H1 (cell line): ENCODE data around the gene SYNPR. TPM values are rescaled to one million over a fixed set of nuclear protein-coding genes. Genes with fewer than 3 reads are reported as not detected.

Source experiments
- CTCF ChIA-PET: fragments of 300-600 bp; sonication (Branson Sonifier 250); formaldehyde crosslinking; loops from one replicate; lab custom pipeline; 2021; ENCODE audit not compliant: partially characterized antibody; lab: Charles Lee
- POLR2A ChIA-PET: fragments of 300-600 bp; sonication (Branson Sonifier 250); formaldehyde crosslinking; loops from one replicate; lab custom pipeline; 2021; ENCODE audit warnings: inconsistent platforms; ENCODE audit not compliant: partially characterized antibody; lab: Charles Lee
- DNase-seq, 2 experiments: peaks; one replicate each; pipeline versions ENCODE4 v3.0.0 to v3.0.0-alpha.2; 2010 to 2022; ENCODE audit warnings: low spot score in 2 of 2, low read depth in 1 of 2, mixed read lengths in 1 of 2
- FAIRE-seq: peaks from 2 replicates; lab custom pipeline; 2011; peaks lifted over from hg19 to GRCh38; lab: Jason Lieb, UNC
- H2AFZ ChIP-seq: 2 replicates; pipeline ENCODE4 v1.8.1; 2012; ENCODE audit warnings: low read length, inconsistent platforms
- H2AK5ac ChIP-seq: 2 replicates; pipeline ENCODE4 v1.6.1; 2013; ENCODE audit warnings: low read depth, low read length
- H2BK120ac ChIP-seq: replicated peaks from 2 replicates; pipeline ENCODE3; 2013; ENCODE audit warnings: low read depth, low read length, inconsistent platforms
- H2BK12ac ChIP-seq: 2 replicates; pipeline ENCODE4 v1.6.1; 2013; ENCODE audit warnings: low read depth, low read length
- H2BK15ac ChIP-seq: 2 replicates; pipeline ENCODE4 v1.6.1; 2013; ENCODE audit warnings: low read length
- H2BK20ac ChIP-seq: 2 replicates; pipeline ENCODE4 v1.6.1; 2013; ENCODE audit warnings: low read length
- H2BK5ac ChIP-seq: 2 replicates; pipeline ENCODE4 v1.6.1; 2013; ENCODE audit warnings: low read depth, low read length
- H3K14ac ChIP-seq: 2 replicates; pipeline ENCODE4 v1.6.1; 2013; ENCODE audit warnings: inconsistent platforms; ENCODE audit not compliant: insufficient read length
- H3K18ac ChIP-seq: 2 replicates; pipeline ENCODE4 v1.6.1; 2013; ENCODE audit warnings: low read length; ENCODE audit errors: extremely low read depth
- H3K23ac ChIP-seq: 2 replicates; pipeline ENCODE4 v1.6.1; 2013; ENCODE audit warnings: inconsistent platforms; ENCODE audit not compliant: insufficient read length
- H3K23me2 ChIP-seq: 2 replicates; pipeline ENCODE4 v1.6.1; 2013; ENCODE audit warnings: low read depth, low read length
- H3K27ac ChIP-seq: 2 replicates; pipeline ENCODE4 v1.6.1; 2011; ENCODE audit warnings: low read depth, low read length, inconsistent platforms
- H3K27me3 ChIP-seq, 4 experiments: replicated peaks in 1 of 4; 1 replicate in 1 of 4; 2 replicates in 3 of 4; pipeline versions ENCODE4 v1.6.1 to v1.8.1; 2011 to 2013; ENCODE audit warnings: low read length in 3 of 4, mild to moderate bottlenecking in 3 of 4, inconsistent platforms in 2 of 4, mixed read lengths in 2 of 4, moderate library complexity in 1 of 4; ENCODE audit not compliant: control insufficient read depth in 3 of 4, insufficient read depth in 3 of 4; ENCODE audit errors: extremely low read depth in 1 of 4
- H3K36me3 ChIP-seq, 4 experiments: 2 replicates each; pipeline versions ENCODE4 v1.6.1 to v1.8.1; 2011 to 2013; ENCODE audit warnings: mild to moderate bottlenecking in 4 of 4, low read length in 3 of 4, moderate library complexity in 2 of 4, control low read depth in 1 of 4, inconsistent platforms in 1 of 4; ENCODE audit not compliant: insufficient read depth in 4 of 4, control insufficient read depth in 2 of 4
- H3K4ac ChIP-seq: replicated peaks from 2 replicates; pipeline ENCODE3; 2013; ENCODE audit warnings: low read length, low read depth, mixed read lengths, inconsistent platforms; ENCODE audit not compliant: insufficient read length
- H3K4me1 ChIP-seq, 4 experiments: replicated peaks in 1 of 4; 1 replicate in 1 of 4; 2 replicates in 3 of 4; pipeline versions ENCODE4 v1.6.1 to v1.8.1; 2011 to 2013; ENCODE audit warnings: low read length in 3 of 4, inconsistent platforms in 2 of 4, mixed read lengths in 1 of 4; ENCODE audit not compliant: insufficient read depth in 4 of 4, control insufficient read depth in 3 of 4
- H3K4me2 ChIP-seq, 2 experiments: 2 replicates each; pipeline versions ENCODE4 v1.6.1 to v1.8.1; 2011 to 2013; ENCODE audit warnings: low read depth in 2 of 2, low read length in 2 of 2, control low read depth in 1 of 2, inconsistent platforms in 1 of 2, mild to moderate bottlenecking in 1 of 2; ENCODE audit not compliant: insufficient read depth in 1 of 2
- H3K4me3 ChIP-seq, 4 experiments: fragments of 200-600, 300-600 bp in 1 of 4; sonication (generic), shearing (Covaris generic), sonication (Bioruptor Twin) in 1 of 4; 2 replicates each; pipeline versions ENCODE4 v1.5.1 to v1.8.1; 2011 to 2016; ENCODE audit warnings: low read length in 4 of 4, low read depth in 3 of 4, control low read depth in 2 of 4, inconsistent platforms in 2 of 4, mild to moderate bottlenecking in 2 of 4, mixed read lengths in 1 of 4, moderate library complexity in 1 of 4; ENCODE audit not compliant: insufficient read depth in 2 of 4; ENCODE audit errors: extremely low read depth in 1 of 4
- H3K56ac ChIP-seq: replicated peaks from 2 replicates; pipeline ENCODE3; 2013; ENCODE audit warnings: low read depth, mild to moderate bottlenecking, mixed read lengths, low read length, inconsistent platforms; ENCODE audit not compliant: insufficient read length
- H3K79me1 ChIP-seq: 2 replicates; pipeline ENCODE4 v1.6.1; 2013; ENCODE audit warnings: low read depth, low read length, control low read depth
- H3K79me2 ChIP-seq, 2 experiments: 2 replicates each; pipeline versions ENCODE4 v1.6.1 to v1.8.1; 2012 to 2013; ENCODE audit warnings: low read length in 2 of 2, mild to moderate bottlenecking in 2 of 2, inconsistent platforms in 1 of 2; ENCODE audit not compliant: insufficient read depth in 2 of 2, control insufficient read depth in 1 of 2
- H3K9ac ChIP-seq, 4 experiments: replicated peaks in 1 of 4; 1 replicate in 1 of 4; 2 replicates in 3 of 4; pipeline versions ENCODE4 v1.6.1 to v1.8.1; 2011 to 2013; ENCODE audit warnings: low read depth in 3 of 4, low read length in 3 of 4, control low read depth in 2 of 4, mild to moderate bottlenecking in 2 of 4, moderate library complexity in 2 of 4, inconsistent platforms in 1 of 4; ENCODE audit errors: extremely low read depth in 1 of 4
- H3K9me3 ChIP-seq, 2 experiments: 2 replicates each; pipeline versions ENCODE4 v1.6.1 to v1.8.1; 2012 to 2013; ENCODE audit warnings: mild to moderate bottlenecking in 2 of 2, moderate library complexity in 2 of 2, control low read depth in 1 of 2, inconsistent platforms in 1 of 2, low read depth in 1 of 2, low read length in 1 of 2, mixed read lengths in 1 of 2; ENCODE audit not compliant: insufficient read depth in 2 of 2
- H4K20me1 ChIP-seq, 2 experiments: replicated peaks in 1 of 2; 2 replicates each; pipeline versions ENCODE3 to v1.8.1; 2011 to 2013; ENCODE audit warnings: inconsistent platforms in 2 of 2, low read length in 2 of 2, mild to moderate bottlenecking in 1 of 2; ENCODE audit not compliant: insufficient read depth in 2 of 2, control insufficient read depth in 1 of 2
- H4K5ac ChIP-seq: 2 replicates; pipeline ENCODE4 v1.6.1; 2013; ENCODE audit warnings: low read length, low read depth, mixed read lengths, inconsistent platforms; ENCODE audit not compliant: insufficient read length
- H4K8ac ChIP-seq: 2 replicates; pipeline ENCODE4 v1.8.0; 2013; ENCODE audit warnings: mild to moderate bottlenecking, moderate library complexity, low read length, inconsistent platforms; ENCODE audit not compliant: insufficient read depth; ENCODE audit errors: extremely low read depth
- H4K91ac ChIP-seq: replicated peaks from 2 replicates; pipeline ENCODE3; 2013; ENCODE audit warnings: low read length, mixed read lengths, inconsistent platforms; ENCODE audit not compliant: insufficient read length
- CTBP2 ChIP-seq: IDR thresholded peaks from 2 replicates; pipeline ENCODE4 v1.7.0; 2011; ENCODE audit warnings: borderline replicate concordance, mild to moderate bottlenecking, moderate library complexity, mixed read lengths, low read length; ENCODE audit not compliant: insufficient read depth, insufficient read length
- HDAC6 ChIP-seq: IDR thresholded peaks from one replicate; pipeline ENCODE4 v1.7.1; 2012; ENCODE audit warnings: low read depth, mild to moderate bottlenecking, inconsistent platforms, low read length, moderate library complexity
- JUND ChIP-seq: IDR thresholded peaks from 2 replicates; pipeline ENCODE4 v1.6.1; 2011; ENCODE audit warnings: mild to moderate bottlenecking, improper control_type of control experiment, low read length
- NANOG ChIP-seq: IDR thresholded peaks from 2 replicates; pipeline ENCODE4 v1.6.1; 2011; ENCODE audit warnings: low read length, low read depth, mild to moderate bottlenecking, inconsistent platforms; ENCODE audit not compliant: insufficient read depth, poor library complexity, severe bottlenecking
- PHF8 ChIP-seq: fragments of 200-600 bp; sonication (generic); conservative IDR thresholded peaks from 2 replicates; pipeline ENCODE4 v1.7.1; 2012; ENCODE audit warnings: low read depth, mild to moderate bottlenecking, inconsistent platforms, low read length, moderate library complexity
- SIRT6 ChIP-seq: IDR thresholded peaks from one replicate; pipeline ENCODE4 v1.7.1; 2012; ENCODE audit warnings: low read length, inconsistent platforms
- TEAD4 ChIP-seq: IDR thresholded peaks from 2 replicates; pipeline ENCODE4 v1.6.1; 2012; ENCODE audit warnings: low read depth, low read length, inconsistent platforms, mixed read lengths
- YY1 ChIP-seq: IDR thresholded peaks from 2 replicates; pipeline ENCODE4 v1.6.1; 2011; ENCODE audit warnings: low read depth, mild to moderate bottlenecking, low read length
- polyA plus RNA-seq, 7 experiments: library from polyadenylated mRNA; depleted of rRNA in 3 of 7; stranded (reverse) in 5 of 7; unstranded in 2 of 7; fragments of >200 nt in 5 of 7; fragments of 200-250 nt in 2 of 7; gene quantifications; 1 replicate in 5 of 7; 2 replicates in 1 of 7; 4 replicates in 1 of 7; pipeline versions ENCODE4 v1.2.1 to v1.2.3, GENCODE V29; 2011 to 2013; ENCODE audit warnings: missing spikeins in 2 of 7, mixed read lengths in 2 of 7
- total RNA-seq: library from RNA; stranded (reverse); fragmentation: NEBNext Ultra II Directional; extraction: Animal tissue kit (Norgen Biotek cat#: 25700); gene quantifications from 2 replicates; pipeline ENCODE4 v1.2.1, GENCODE V29; 2021
- TF ChIP-seq, protein P1 (sequence below): IDR thresholded peaks from 2 replicates; pipeline ENCODE4 v1.6.1; 2012; ENCODE audit warnings: inconsistent platforms
- TF ChIP-seq, protein P2 (sequence below): IDR thresholded peaks from 2 replicates; pipeline ENCODE4 v1.6.1; 2012; ENCODE audit warnings: low read length, inconsistent platforms

Gene SYNPR
- total and polyA plus RNA-seq, 2 of the 8 experiments (the other 6 are each of a cell fraction or from before 2014, with no cell fraction given), result 0.39 to 0.99 TPM

DNA sequence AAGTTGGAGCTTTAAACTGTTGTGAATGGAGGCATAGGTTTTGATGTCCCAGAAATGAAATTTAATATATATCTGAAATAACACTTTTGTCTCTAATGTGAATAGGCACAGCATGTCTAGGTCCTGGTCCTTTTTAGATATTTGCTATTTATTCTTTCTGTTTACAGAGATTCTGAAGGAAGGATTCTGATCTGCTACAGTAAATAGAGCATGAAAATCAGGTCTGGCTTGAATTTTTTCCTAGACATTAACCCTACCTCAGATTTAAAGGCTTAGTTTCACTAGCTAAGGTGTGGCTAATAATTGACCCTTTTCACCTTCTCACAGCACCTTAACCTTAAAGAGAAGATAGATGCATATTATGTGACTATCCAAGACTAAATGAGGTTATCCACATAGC lies 48.0 kb upstream of the SYNPR start:
- no peak overlapping the region for H3K14ac ChIP-seq
- CTCF ChIA-PET, result interaction anchor here (0.6 to 5.4 kb wide), 8 partner anchors 10 to 562 kb away, joined by 3 to 48 read pairs (median 3); no protein-coding TSS in a partner anchor

More for the DNA sequence above, 48.0 kb upstream of the SYNPR start:
- no peaks in the 10 kb centered on the region for H3K79me1 ChIP-seq
- H4K91ac ChIP-seq, result no peak overlapping the region
- DNase-seq, result no peak
- H4K20me1 ChIP-seq, result no peaks in the 10 kb centered on the region
- H2BK20ac ChIP-seq, result no peak overlapping the region
- POLR2A ChIA-PET, result no interaction called here
- H3K79me2 ChIP-seq, result no peaks in the 10 kb centered on the region
- FAIRE-seq, result no peak
- no peak overlapping the region for H4K8ac ChIP-seq
- no peak overlapping the region for H3K4ac ChIP-seq
- H3K18ac ChIP-seq, result no peak overlapping the region
- no peak overlapping the region for H3K9ac ChIP-seq
- H3K23ac ChIP-seq, result no peak overlapping the region
- H2BK120ac ChIP-seq, result no peak overlapping the region
- no peak overlapping the region for H2BK15ac ChIP-seq
- H3K23me2 ChIP-seq, result no peaks in the 10 kb centered on the region
- no peak overlapping the region for H2AFZ ChIP-seq
- H3K56ac ChIP-seq, result no peak overlapping the region
- H3K9me3 ChIP-seq, result no peaks in the 10 kb centered on the region
- H2BK5ac ChIP-seq, result no peak overlapping the region
- no peak overlapping the region for H4K5ac ChIP-seq
- H2AK5ac ChIP-seq, result no peak overlapping the region
- no peaks in the 10 kb centered on the region for H3K36me3 ChIP-seq
- no peak overlapping the region for H3K4me2 ChIP-seq
- no peaks in the 10 kb centered on the region for H3K27me3 ChIP-seq
- TF ChIP-seq JUND, result no peak
- TF ChIP-seq, protein P1, sequence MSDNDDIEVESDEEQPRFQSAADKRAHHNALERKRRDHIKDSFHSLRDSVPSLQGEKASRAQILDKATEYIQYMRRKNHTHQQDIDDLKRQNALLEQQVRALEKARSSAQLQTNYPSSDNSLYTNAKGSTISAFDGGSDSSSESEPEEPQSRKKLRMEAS, result no peak
- TF ChIP-seq, protein P2, sequence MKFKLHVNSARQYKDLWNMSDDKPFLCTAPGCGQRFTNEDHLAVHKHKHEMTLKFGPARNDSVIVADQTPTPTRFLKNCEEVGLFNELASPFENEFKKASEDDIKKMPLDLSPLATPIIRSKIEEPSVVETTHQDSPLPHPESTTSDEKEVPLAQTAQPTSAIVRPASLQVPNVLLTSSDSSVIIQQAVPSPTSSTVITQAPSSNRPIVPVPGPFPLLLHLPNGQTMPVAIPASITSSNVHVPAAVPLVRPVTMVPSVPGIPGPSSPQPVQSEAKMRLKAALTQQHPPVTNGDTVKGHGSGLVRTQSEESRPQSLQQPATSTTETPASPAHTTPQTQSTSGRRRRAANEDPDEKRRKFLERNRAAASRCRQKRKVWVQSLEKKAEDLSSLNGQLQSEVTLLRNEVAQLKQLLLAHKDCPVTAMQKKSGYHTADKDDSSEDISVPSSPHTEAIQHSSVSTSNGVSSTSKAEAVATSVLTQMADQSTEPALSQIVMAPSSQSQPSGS, result no peak
- TF ChIP-seq YY1, result no peak
- no peak for TF ChIP-seq CTBP2
- TF ChIP-seq SIRT6, result no peak
- no peak for TF ChIP-seq TEAD4
- no peak for TF ChIP-seq NANOG
- TF ChIP-seq PHF8, result no peak
- no peak for TF ChIP-seq HDAC6
- no peak overlapping the region for H2BK12ac ChIP-seq
- H3K4me3 ChIP-seq, result no peak overlapping the region
- peaks cover 0 to 7% (median 5%) of the 10 kb centered on the region in 4 experiments; a peak in 5 of 7 replicates for H3K4me1 ChIP-seq
- no peak overlapping the region for H3K27ac ChIP-seq
